Panc1 (cell line): Measurements from ENCODE around the gene MYO7A. TPM values are rescaled to one million over a fixed set of nuclear protein-coding genes. Genes with fewer than 3 reads are reported as not detected.

Source experiments
- ATAC-seq: fragments of 200-7000 bp; cut with Tn5 transposase; 2 replicates; pipeline ENCODE4 v1.9.1; 2020; ENCODE audit warnings: mild to moderate bottlenecking, moderate library complexity
- BruUV-seq: library from RNA; stranded (reverse); fragments of 400-500 nt; replicated peaks from 2 replicates; lab custom pipeline; 2021; lab: Mats Ljungman, UMichigan
- CTCF ChIA-PET: fragments of 300-600 bp; sonication (Branson Sonifier 250); formaldehyde crosslinking; loops from one replicate; lab custom pipeline; 2022; ENCODE audit warnings: antibody characterized with exemption; lab: Charles Lee
- POLR2A ChIA-PET: fragments of 300-600 bp; sonication (Branson Sonifier 250); formaldehyde crosslinking; loops from one replicate; lab custom pipeline; 2022; ENCODE audit warnings: antibody characterized with exemption; lab: Charles Lee
- DNase-seq: peaks from one replicate; pipeline ENCODE4 v3.0.0-alpha.2; 2010; ENCODE audit warnings: low read depth, low spot score
- H3K27ac ChIP-seq: 2 replicates; pipeline ENCODE4 v1.5.1; 2011; ENCODE audit warnings: mild to moderate bottlenecking, low read length, inconsistent platforms
- H3K27me3 ChIP-seq: fragments of 200-500 bp; sonication (Bioruptor generic); 2 replicates; pipeline ENCODE4 v1.6.0; 2014; ENCODE audit warnings: low read length, inconsistent platforms; ENCODE audit not compliant: control insufficient read depth, insufficient read depth
- H3K36me3 ChIP-seq: fragments of 200-500 bp; sonication (Bioruptor generic); 2 replicates; pipeline ENCODE4 v1.5.1; 2014; ENCODE audit warnings: inconsistent platforms, mild to moderate bottlenecking, low read length, moderate library complexity; ENCODE audit not compliant: control insufficient read depth, insufficient read depth
- H3K4me1 ChIP-seq: 2 replicates; pipeline ENCODE4 v1.5.1; 2011; ENCODE audit warnings: inconsistent platforms, mild to moderate bottlenecking, low read length, moderate library complexity; ENCODE audit not compliant: control insufficient read depth, insufficient read depth
- H3K4me3 ChIP-seq, 2 experiments: 2 replicates each; pipeline ENCODE4 v1.5.1; 2011 to 2012; ENCODE audit warnings: low read depth in 2 of 2, low read length in 2 of 2, mild to moderate bottlenecking in 2 of 2, inconsistent platforms in 1 of 2, moderate library complexity in 1 of 2
- H3K9me3 ChIP-seq: fragments of 200-500 bp; sonication (Bioruptor generic); 2 replicates; pipeline ENCODE4 v1.5.1; 2014; ENCODE audit warnings: low read depth, mild to moderate bottlenecking, inconsistent platforms, low read length, moderate library complexity; ENCODE audit not compliant: control insufficient read depth, insufficient read depth
- POLR2AphosphoS5 ChIP-seq: IDR thresholded peaks from 2 replicates; pipeline ENCODE4 v1.6.1; 2012; ENCODE audit warnings: mild to moderate bottlenecking, low read depth, low read length, moderate library complexity
- REST ChIP-seq, 2 experiments: IDR thresholded peaks; 2 replicates each; pipeline ENCODE4 v1.6.1; 2011 to 2012; ENCODE audit warnings: low read depth in 2 of 2, control low read depth in 1 of 2, low read length in 1 of 2, mild to moderate bottlenecking in 1 of 2, moderate library complexity in 1 of 2; ENCODE audit not compliant: insufficient read depth in 1 of 2
- SIN3A ChIP-seq: IDR thresholded peaks from 2 replicates; pipeline ENCODE4 v1.6.1; 2012; ENCODE audit warnings: low read depth, mild to moderate bottlenecking, low read length, moderate library complexity, borderline replicate concordance; ENCODE audit not compliant: insufficient read depth
- TCF7L2 ChIP-seq: IDR thresholded peaks from 2 replicates; pipeline ENCODE4 v1.6.1; 2011; ENCODE audit warnings: mild to moderate bottlenecking, low read depth, low read length, inconsistent platforms
- in situ Hi-C: cut with HindIII; loops from 2 replicates; pipeline ENCODE4 v1.10.0; 2016; ENCODE audit warnings: low sequenced_read_pairs, low pct_unique_long_range_greater_than_20kb
- intact Hi-C: fragments of 100-400 bp; cut with micrococcal nuclease; formaldehyde crosslinking; loops from one replicate; pipeline ENCODE4 v1.10.0; 2022; ENCODE audit not compliant: unreplicated experiment
- total RNA-seq: library from RNA; stranded (reverse); gene quantifications from one replicate; pipeline ENCODE4 v1.2.1, GENCODE V29; 2021; ENCODE audit not compliant: unreplicated experiment
- TF ChIP-seq, protein P1 (sequence below): fragments of 450-650 bp; IDR thresholded peaks from 2 replicates; pipeline ENCODE4 v1.5.1; 2017; ENCODE audit warnings: mild to moderate bottlenecking

The MYO7A gene
- total RNA-seq, 1 experiment from 2014 or later, result 1.3 TPM

GRCh38 chr11:77179681-77180080 is 51.6 kb downstream of the MYO7A start:
- in situ Hi-C loops, result no loop called here

GRCh38 chr11:77180346-77180745 is 52.3 kb downstream of the MYO7A start:
- H3K27me3 ChIP-seq, result no peaks in the 10 kb centered on the region
- H3K4me1 ChIP-seq, result no peaks in the 10 kb centered on the region
- no peak overlapping the region for H3K27ac ChIP-seq
- TF ChIP-seq, protein P1, sequence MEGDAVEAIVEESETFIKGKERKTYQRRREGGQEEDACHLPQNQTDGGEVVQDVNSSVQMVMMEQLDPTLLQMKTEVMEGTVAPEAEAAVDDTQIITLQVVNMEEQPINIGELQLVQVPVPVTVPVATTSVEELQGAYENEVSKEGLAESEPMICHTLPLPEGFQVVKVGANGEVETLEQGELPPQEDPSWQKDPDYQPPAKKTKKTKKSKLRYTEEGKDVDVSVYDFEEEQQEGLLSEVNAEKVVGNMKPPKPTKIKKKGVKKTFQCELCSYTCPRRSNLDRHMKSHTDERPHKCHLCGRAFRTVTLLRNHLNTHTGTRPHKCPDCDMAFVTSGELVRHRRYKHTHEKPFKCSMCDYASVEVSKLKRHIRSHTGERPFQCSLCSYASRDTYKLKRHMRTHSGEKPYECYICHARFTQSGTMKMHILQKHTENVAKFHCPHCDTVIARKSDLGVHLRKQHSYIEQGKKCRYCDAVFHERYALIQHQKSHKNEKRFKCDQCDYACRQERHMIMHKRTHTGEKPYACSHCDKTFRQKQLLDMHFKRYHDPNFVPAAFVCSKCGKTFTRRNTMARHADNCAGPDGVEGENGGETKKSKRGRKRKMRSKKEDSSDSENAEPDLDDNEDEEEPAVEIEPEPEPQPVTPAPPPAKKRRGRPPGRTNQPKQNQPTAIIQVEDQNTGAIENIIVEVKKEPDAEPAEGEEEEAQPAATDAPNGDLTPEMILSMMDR, result no peak
- no peak for TF ChIP-seq TCF7L2
- TF ChIP-seq POLR2AphosphoS5, result no peak
- no peak for TF ChIP-seq SIN3A
- no peak for TF ChIP-seq REST (IDR thresholded peaks at IDR 0.05; ENCODE audit: insufficient read depth in 1 of 2, low read depth in 2 of 2, low read length in 1 of 2)
- DNase-seq, result no peak
- no peaks in the 10 kb centered on the region for H3K36me3 ChIP-seq
- H3K4me3 ChIP-seq, result no peak overlapping the region
- no peaks in the 10 kb centered on the region for H3K9me3 ChIP-seq
- in situ Hi-C loops, result no loop called here
- no TSS peak for BruUV-seq
- ChIA-PET CTCF (no interaction called here), POLR2A (no interaction called here)
- intact Hi-C loops, result no loop called here
- ATAC-seq, result no peak

More at GRCh38 chr11:77179681-77180080, 51.6 kb downstream of the MYO7A start:
- intact Hi-C loops, result no loop called here
- DNase-seq (no peak), ATAC-seq (no peak)
- ChIA-PET POLR2A (no interaction called here), CTCF (no interaction called here)
- Histone ChIP-seq H3K4me1 (no peaks in the 10 kb centered on the region), H3K9me3 (no peaks in the 10 kb centered on the region), H3K4me3 (no peak overlapping the region), H3K36me3 (no peaks in the 10 kb centered on the region), H3K27me3 (no peaks in the 10 kb centered on the region), H3K27ac (no peak overlapping the region)
- TF ChIP-seq SIN3A (no peak), TCF7L2 (no peak), POLR2AphosphoS5 (no peak), REST (IDR thresholded peaks at IDR 0.05; ENCODE audit: insufficient read depth in 1 of 2, low read depth in 2 of 2, low read length in 1 of 2) (no peak)
- TF ChIP-seq, protein P1, result no peak
- no TSS peak for BruUV-seq
